NCI-H2107 treated with DMSO at 0.1 percent for 48 hours (cell line): ENCODE results near the gene PDGFRA.
A peak's percentile ranks its signal among the peaks of the same experiment; 100 is the strongest.
"Not testable (repeated sequence)": the region's sequence is repeated elsewhere in the genome, so short reads cannot be mapped to it uniquely, and the experiment has no call there.

Source experiments
- DNase-seq: peaks from one replicate; lab custom pipeline; 2025; ENCODE audit not compliant: unreplicated experiment; lab: John Stamatoyannopoulos, UW

PDGFRA gene

GRCh38 chr4:54318904-54319303 is 89.8 kb downstream of the PDGFRA start:
- DNase-seq: no peak

- no peak for DNase-seq
Measured at GRCh38 chr4:54320826-54321685, 92.0 kb downstream of the PDGFRA start.

GRCh38 chr4:54322818-54323417 is 93.8 kb downstream of the PDGFRA start:
- DNase-seq: peak; percentile 45

- DNase-seq: no peak
Measured at GRCh38 chr4:54330896-54331295, 101.8 kb downstream of the PDGFRA start.

- no peak for DNase-seq
Measured at GRCh38 chr4:54332542-54332941, 103.4 kb downstream of the PDGFRA start.

GRCh38 chr4:54333657-54334056 is 104.6 kb downstream of the PDGFRA start:
- DNase-seq: no peak

GRCh38 chr4:54334769-54335168 is 105.7 kb downstream of the PDGFRA start:
- DNase-seq: not testable (repeated sequence)

GRCh38 chr4:54337009-54337408 is 107.9 kb downstream of the PDGFRA start:
- DNase-seq: no peak

GRCh38 chr4:54342067-54342466 is 113.0 kb downstream of the PDGFRA start:
- DNase-seq: not testable (repeated sequence)
